Neural progenitor cell (in vitro differentiated cells): ENCODE data around the gene MATCAP1. TPM values are rescaled to one million over a fixed set of nuclear protein-coding genes. Genes with fewer than 3 reads are reported as not detected.
A peak's percentile ranks its signal among the peaks of the same experiment; 100 is the strongest.

ENCODE experiments used
- DNase-seq: peaks from one replicate; pipeline ENCODE4 v3.0.0-alpha.2; 2016; ENCODE audit warnings: low spot score
- H2AFZ ChIP-seq: fragments of 200-600 bp; sonication (generic); replicated peaks from 2 replicates; pipeline ENCODE4 v1.6.1; 2016; ENCODE audit warnings: antibody characterized with exemption
- H3F3A ChIP-seq: fragments of 200-600 bp; sonication (generic); 2 replicates; pipeline ENCODE4 v1.6.1; 2016; ENCODE audit warnings: antibody characterized with exemption, low read depth
- H3K27ac ChIP-seq: fragments of 200-600 bp; sonication (generic); 2 replicates; pipeline ENCODE4 v1.5.1; 2016; ENCODE audit warnings: mild to moderate bottlenecking
- H3K27me3 ChIP-seq: fragments of 200-600 bp; sonication (generic); 2 replicates; pipeline ENCODE4 v1.6.1; 2016; ENCODE audit warnings: mild to moderate bottlenecking, moderate library complexity
- H3K36me3 ChIP-seq: fragments of 200-600 bp; sonication (generic); 2 replicates; pipeline ENCODE4 v1.5.1; 2016
- H3K4me1 ChIP-seq: fragments of 200-600 bp; sonication (generic); 2 replicates; pipeline ENCODE4 v1.6.1; 2016; ENCODE audit warnings: mixed run types
- H3K4me2 ChIP-seq: fragments of 200-600 bp; sonication (generic); 2 replicates; pipeline ENCODE4 v1.6.1; 2016
- H3K4me3 ChIP-seq: fragments of 200-600 bp; sonication (generic); 2 replicates; pipeline ENCODE4 v1.5.1; 2016
- H3K79me2 ChIP-seq: fragments of 200-600 bp; sonication (generic); 2 replicates; pipeline ENCODE4 v1.6.1; 2016; ENCODE audit warnings: low read depth
- H3K9ac ChIP-seq: fragments of 200-600 bp; sonication (generic); 2 replicates; pipeline ENCODE4 v1.6.1; 2016
- H3K9me3 ChIP-seq: fragments of 200-600 bp; sonication (generic); 2 replicates; pipeline ENCODE4 v1.5.1; 2016; ENCODE audit warnings: low read depth
- H4K20me1 ChIP-seq: fragments of 200-600 bp; sonication (generic); 2 replicates; pipeline ENCODE4 v1.6.1; 2016; ENCODE audit warnings: low read depth
- H3K27ac Mint-ChIP-seq: 3 replicates; pipeline ENCODE4 v1.8.0; 2021; ENCODE audit warnings: mixed read lengths
- H3K27me3 Mint-ChIP-seq: 2 replicates; pipeline ENCODE4 v1.8.0; 2022; ENCODE audit warnings: low read depth, mild to moderate bottlenecking, inconsistent platforms, moderate library complexity, mixed read lengths; ENCODE audit not compliant: insufficient read depth
- H3K36me3 Mint-ChIP-seq: 3 replicates; pipeline ENCODE4 v1.8.0; 2021; ENCODE audit warnings: mixed read lengths
- H3K4me1 Mint-ChIP-seq: 3 replicates; pipeline ENCODE4 v1.8.0; 2021; ENCODE audit warnings: mixed read lengths
- H3K4me3 Mint-ChIP-seq: 3 replicates; pipeline ENCODE4 v1.8.0; 2021; ENCODE audit warnings: mild to moderate bottlenecking, moderate library complexity, mixed read lengths
- H3K9me3 Mint-ChIP-seq: 3 replicates; pipeline ENCODE4 v1.8.0; 2020; ENCODE audit warnings: mixed read lengths
- EZH2 ChIP-seq: fragments of 200-600 bp; sonication (generic); IDR thresholded peaks from 2 replicates; pipeline ENCODE4 v1.6.1; 2017; ENCODE audit warnings: antibody characterized with exemption, mild to moderate bottlenecking, moderate library complexity
- EZH2phosphoT487 ChIP-seq: fragments of 200-600 bp; sonication (generic); IDR thresholded peaks from 2 replicates; pipeline ENCODE4 v1.6.1; 2017; ENCODE audit warnings: antibody characterized with exemption
- total RNA-seq: library from RNA; depleted of rRNA; stranded (reverse); fragments of >200 nt; gene quantifications from 2 replicates; pipeline ENCODE4 v1.2.3, GENCODE V29; 2015; ENCODE audit warnings: low replicate concordance
- TF ChIP-seq, protein P1 (sequence below): fragments of 200-600 bp; sonication (generic); IDR thresholded peaks from 2 replicates; pipeline ENCODE4 v1.5.1; 2017; ENCODE audit warnings: antibody characterized with exemption, mild to moderate bottlenecking

Gene MATCAP1
- total RNA-seq = 15.7 and 50.9 TPM in 2 replicates

DNA sequence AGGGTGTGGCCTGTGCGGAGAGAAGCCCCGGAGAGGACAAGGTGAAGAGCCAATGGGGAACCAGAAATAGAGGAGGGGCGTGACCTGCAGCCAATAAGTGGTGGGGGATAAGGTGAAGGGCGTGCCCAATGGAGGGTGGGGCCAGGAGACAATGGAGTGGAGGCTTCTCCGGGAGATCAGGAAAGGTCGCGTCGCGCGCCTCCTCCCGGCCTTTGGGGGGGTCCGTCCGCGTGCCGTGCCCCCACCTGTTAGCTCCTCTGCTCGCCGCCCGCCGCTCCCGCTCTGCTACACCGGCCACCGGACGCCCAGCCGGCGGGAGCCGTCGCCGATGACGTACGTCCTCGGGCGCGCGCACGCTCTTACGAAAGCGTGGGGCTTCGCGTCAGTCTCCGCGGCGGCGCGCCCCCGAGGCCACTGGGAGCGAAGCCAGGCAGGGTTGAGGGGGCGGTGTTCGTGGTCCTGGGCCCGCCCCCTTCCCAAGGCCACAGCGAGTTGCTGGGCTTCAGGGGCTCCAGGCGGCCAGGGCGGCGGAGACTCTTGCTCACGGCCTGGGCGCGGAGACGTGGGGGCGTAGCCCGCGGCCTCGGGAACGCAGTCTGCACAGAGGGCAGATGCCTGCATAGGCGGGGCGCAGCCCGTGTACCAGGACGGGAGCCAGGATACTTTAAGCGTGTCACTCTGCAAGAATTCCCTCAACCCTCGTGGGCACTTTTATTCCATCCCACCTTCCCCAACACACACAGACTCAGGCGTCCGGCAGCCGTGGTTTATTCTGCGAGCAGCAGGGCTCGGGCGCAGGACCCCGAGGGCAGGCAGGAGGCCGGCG lies at the start of gene MATCAP1:
MATCAP1 (minus strand) TSS at position 337 of the 826 bp plus-strand sequence. CDS start 3,353 bp downstream, outside the sequence.
- Histone ChIP-seq H3K4me1 (peaks cover 12% of the 10 kb centered on the region), H3K9me3 (no peaks in the 10 kb centered on the region), H4K20me1 (peaks cover 41% of the 10 kb centered on the region), H3K9ac (no peak within 1 kb of the TSS), H2AFZ (peak within 1 kb of the TSS; percentile 97), H3K27ac (peak within 1 kb of the TSS; percentile 70), H3K36me3 (no peaks in the 10 kb centered on the region), H3F3A (peaks cover 15% of the 10 kb centered on the region), H3K4me3 (peak within 1 kb of the TSS; percentile 70), H3K27me3 (peaks cover 41% of the 10 kb centered on the region), H3K4me2 (peak within 1 kb of the TSS; percentile 96), H3K79me2 (peaks cover 11% of the 10 kb centered on the region)
- Mint-ChIP-seq H3K4me3 (peak within 1 kb of the TSS; percentile 66), H3K36me3 (peaks cover 1% of the 10 kb centered on the region), H3K4me1 (peaks cover 9% of the 10 kb centered on the region), H3K9me3 (no peaks in the 10 kb centered on the region), H3K27ac (no peak within 1 kb of the TSS), H3K27me3 (peaks cover 16% of the 10 kb centered on the region)
- TF ChIP-seq, protein P1, sequence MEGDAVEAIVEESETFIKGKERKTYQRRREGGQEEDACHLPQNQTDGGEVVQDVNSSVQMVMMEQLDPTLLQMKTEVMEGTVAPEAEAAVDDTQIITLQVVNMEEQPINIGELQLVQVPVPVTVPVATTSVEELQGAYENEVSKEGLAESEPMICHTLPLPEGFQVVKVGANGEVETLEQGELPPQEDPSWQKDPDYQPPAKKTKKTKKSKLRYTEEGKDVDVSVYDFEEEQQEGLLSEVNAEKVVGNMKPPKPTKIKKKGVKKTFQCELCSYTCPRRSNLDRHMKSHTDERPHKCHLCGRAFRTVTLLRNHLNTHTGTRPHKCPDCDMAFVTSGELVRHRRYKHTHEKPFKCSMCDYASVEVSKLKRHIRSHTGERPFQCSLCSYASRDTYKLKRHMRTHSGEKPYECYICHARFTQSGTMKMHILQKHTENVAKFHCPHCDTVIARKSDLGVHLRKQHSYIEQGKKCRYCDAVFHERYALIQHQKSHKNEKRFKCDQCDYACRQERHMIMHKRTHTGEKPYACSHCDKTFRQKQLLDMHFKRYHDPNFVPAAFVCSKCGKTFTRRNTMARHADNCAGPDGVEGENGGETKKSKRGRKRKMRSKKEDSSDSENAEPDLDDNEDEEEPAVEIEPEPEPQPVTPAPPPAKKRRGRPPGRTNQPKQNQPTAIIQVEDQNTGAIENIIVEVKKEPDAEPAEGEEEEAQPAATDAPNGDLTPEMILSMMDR = no peak
- TF ChIP-seq EZH2phosphoT487 (no peak), EZH2 (no peak)
- DNase-seq = peak; percentile 99

DNA sequence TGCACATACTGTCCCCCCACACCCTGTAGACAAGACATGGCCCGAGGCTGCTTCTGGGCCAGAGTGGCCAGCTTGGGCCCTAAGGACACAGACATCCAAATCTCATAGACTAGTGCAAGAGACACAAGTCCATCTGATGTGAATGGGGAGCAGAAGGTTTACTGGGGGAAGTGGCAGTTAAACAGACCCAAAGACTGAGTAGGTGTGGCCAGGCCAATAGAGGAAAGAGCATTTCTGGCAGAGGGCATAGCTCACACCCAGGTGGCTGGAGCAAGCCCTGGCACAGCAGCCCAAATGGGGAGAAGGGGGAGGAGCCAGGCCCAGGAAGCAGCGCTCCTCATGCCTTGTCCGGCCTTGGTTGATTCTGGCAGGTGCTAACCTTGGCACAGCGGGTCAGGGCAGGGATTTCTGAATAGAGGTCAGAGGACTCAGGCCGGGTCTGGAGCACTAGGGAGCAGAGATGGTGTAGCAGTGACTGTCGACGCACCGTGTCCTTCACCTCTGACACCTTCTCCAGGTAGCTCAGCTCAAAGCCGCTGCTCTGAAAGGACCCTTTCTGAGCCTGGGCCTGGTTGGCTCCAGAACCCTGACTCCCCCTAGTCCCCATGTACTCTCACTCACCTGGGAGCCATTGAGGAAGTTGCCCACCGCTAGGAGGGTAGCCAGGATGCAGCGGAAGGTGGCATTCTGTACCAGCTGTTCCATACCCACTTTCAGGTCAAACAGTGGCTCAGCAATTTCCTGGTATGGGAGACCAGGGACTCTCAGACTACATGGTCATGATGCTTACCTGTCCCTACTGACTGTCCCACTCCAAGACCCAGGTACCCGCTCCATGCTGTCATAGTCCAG lies 47.3 kb upstream of the MATCAP1 start:
- H3K4me3 ChIP-seq = no peak overlapping the region
- H3K9me3 ChIP-seq = no peaks in the 10 kb centered on the region
- H3K27ac Mint-ChIP-seq = no peak overlapping the region
- no peak overlapping the region for H3K27ac ChIP-seq
- no peak for DNase-seq
- no peaks in the 10 kb centered on the region for H4K20me1 ChIP-seq
- no peaks in the 10 kb centered on the region for H3K36me3 ChIP-seq
- no peak overlapping the region for H3K4me3 Mint-ChIP-seq
- peaks cover 10% of the 10 kb centered on the region for H3K27me3 Mint-ChIP-seq
- no peak overlapping the region for H3K4me2 ChIP-seq
- H3K9ac ChIP-seq = no peak overlapping the region
- peaks cover 16% of the 10 kb centered on the region for H3K4me1 Mint-ChIP-seq
- peaks cover 2% of the 10 kb centered on the region for H3K9me3 Mint-ChIP-seq
- H3F3A ChIP-seq = no peaks in the 10 kb centered on the region
- H3K4me1 ChIP-seq = peaks cover 7% of the 10 kb centered on the region
- TF ChIP-seq, protein P1 = no peak
- TF ChIP-seq EZH2phosphoT487 = no peak
- TF ChIP-seq EZH2 = no peak
- no peaks in the 10 kb centered on the region for H3K27me3 ChIP-seq
- peaks cover 13% of the 10 kb centered on the region for H3K36me3 Mint-ChIP-seq
- H2AFZ ChIP-seq = no peak overlapping the region
- H3K79me2 ChIP-seq = peaks cover 15% of the 10 kb centered on the region

DNA sequence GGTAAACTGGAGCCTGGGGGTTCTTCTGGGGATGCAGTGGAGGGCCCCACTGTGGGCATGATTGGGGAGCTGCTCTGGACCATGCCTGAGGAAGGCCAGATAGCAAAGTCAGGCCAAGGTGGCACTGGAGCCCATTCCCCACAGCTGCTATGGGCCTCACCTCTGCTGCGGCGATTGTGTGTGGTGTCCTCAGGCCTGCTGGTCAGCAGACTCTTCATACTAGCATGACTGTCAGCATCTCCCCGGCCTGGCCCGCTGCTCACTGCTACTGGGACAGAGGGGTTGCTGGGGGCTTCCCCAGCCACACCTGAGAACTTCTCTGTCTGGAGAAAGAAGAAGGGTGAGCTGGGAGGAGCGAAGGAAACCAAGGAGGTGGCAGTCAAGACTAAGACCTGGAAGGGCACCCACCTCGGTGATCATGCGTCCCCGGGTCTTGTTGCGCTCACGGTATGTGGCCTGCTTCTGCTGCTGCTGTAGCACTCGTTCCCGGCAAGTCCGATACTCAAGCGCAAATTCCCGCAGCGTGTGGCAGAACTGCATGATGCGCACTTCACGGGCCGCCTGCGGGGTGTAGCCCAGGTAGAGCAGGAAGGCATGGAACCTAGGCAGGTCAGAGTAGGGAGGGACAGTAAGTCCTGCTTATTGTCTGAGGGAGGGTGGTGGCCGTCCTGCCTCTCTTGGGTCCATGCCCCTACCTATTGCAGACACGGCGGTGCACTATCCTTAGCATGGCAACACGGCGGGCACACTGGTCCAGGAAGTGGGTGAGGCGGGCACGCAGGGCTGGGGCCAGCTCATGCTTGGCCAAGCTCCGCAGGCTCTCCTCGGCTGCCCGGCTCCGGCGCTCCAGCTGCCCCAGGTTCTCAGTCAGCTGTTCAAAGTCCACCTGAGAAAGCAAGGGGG lies 46.4 kb upstream of the MATCAP1 start:
- Histone ChIP-seq H3K4me2 (no peak overlapping the region), H4K20me1 (no peaks in the 10 kb centered on the region), H3K9me3 (no peaks in the 10 kb centered on the region), H3K9ac (no peak overlapping the region), H3K4me3 (no peak overlapping the region), H3K36me3 (no peaks in the 10 kb centered on the region), H3K27me3 (no peaks in the 10 kb centered on the region), H3K79me2 (peaks cover 15% of the 10 kb centered on the region), H2AFZ (no peak overlapping the region), H3K4me1 (peaks cover 10% of the 10 kb centered on the region), H3F3A (no peaks in the 10 kb centered on the region), H3K27ac (no peak overlapping the region)
- TF ChIP-seq EZH2 (no peak), EZH2phosphoT487 (no peak)
- TF ChIP-seq, protein P1 = no peak
- Mint-ChIP-seq H3K36me3 (peaks cover 13% of the 10 kb centered on the region), H3K4me1 (peaks cover 22% of the 10 kb centered on the region), H3K27me3 (peaks cover 13% of the 10 kb centered on the region), H3K9me3 (peaks cover 2% of the 10 kb centered on the region), H3K4me3 (peak overlapping the region; percentile 60), H3K27ac (no peak overlapping the region)
- DNase-seq = no peak
